T-helper 2 cell (primary cell): ENCODE measurements around the gene NLRP9.

Source experiments
- DNase-seq, 5 experiments: peaks; one replicate each; pipeline versions ENCODE4 v3.0.0 to v3.0.0-alpha.2; 2012 to 2022

The NLRP9 gene

DNA sequence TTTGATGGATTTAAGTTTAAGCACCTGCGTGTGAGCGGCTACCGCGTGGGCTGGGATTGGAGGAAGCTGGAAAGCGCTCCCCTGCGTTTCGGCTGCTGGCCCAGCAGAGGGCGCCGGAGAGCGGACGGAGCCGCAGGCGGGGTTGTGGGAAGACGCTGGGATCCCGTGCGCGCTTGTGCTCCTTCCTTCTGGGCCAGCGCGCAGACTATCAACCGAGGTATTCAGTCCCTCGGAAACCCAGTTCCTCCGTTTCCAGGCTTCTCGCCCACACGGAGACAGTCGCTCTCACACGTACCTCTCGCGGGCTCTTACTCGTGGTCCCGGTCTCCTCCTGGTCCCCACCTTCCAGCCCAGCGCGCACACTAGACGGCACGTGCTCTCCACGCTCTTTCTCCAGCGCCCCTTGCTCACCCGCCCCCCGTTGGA is 34.4 kb downstream of the NLRP9 start:
- DNase-seq: peak in 3 of 5 experiments; percentile 19 to 32 (median 30)

DNA sequence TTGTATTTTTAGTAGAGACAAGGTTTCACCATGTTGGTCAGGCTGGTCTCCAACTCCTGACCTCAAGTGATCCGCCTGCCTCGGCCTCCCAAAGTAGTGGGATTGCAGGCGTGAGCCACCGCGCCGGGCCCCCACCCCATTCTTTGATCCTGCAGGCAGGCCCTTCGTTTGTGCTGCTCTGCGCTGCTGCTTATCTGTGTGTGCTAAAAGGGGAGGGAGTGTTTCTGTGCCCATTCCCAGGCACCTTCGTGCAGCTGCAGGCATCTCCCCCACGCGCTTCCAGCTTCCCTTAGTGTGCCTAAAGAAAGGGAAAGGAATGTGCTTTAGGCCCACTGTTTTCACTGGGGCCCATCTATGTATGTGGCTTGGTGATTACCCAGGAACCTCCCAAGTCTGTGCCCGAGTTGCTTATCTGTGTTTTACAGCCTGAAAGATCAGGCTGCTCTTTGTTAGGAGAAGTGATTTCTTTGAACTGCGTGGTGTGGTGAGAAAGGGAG is 36.0 kb downstream of the NLRP9 start:
- no peak for DNase-seq

DNA sequence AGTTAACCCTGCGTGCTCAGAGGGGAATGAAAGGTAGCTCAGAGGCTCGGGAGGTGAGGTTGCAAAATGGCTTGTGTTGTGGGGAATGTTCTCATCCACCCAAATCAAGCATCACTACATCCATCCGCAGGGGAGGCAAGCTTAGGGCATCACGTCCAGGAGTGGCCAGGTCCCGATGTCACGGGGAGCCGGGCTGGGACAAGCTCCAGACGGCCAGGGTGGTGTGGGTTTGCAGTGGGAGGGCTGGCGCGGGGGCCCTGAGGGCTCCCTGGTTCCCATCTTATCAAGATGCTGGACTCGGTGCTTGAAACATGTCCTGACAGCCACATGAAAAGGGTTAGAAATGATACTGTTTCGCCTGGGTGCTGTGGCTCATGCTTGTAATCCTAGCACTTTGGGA is 37.4 kb downstream of the NLRP9 start:
- no peak for DNase-seq

DNA sequence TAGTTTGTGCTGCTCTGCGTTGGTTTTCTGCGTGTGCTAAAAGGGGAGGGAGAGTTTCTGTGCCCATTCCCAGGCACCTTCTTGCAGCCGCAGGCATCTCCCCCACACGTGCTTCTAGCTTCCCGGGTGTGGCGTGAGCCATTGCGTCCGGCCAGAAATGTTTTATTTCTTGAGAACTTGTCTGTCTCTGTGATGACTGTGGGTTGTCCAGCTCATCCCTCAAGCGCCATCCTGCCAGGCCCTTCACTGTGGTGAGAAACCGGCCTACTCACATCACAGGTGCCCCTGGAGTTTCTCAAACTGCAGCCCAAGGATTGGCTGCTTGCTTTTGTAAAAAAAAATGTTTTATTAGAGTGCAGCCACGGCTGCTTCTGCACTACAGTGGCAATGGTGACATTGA is 39.0 kb downstream of the NLRP9 start:
- no peak for DNase-seq

DNA sequence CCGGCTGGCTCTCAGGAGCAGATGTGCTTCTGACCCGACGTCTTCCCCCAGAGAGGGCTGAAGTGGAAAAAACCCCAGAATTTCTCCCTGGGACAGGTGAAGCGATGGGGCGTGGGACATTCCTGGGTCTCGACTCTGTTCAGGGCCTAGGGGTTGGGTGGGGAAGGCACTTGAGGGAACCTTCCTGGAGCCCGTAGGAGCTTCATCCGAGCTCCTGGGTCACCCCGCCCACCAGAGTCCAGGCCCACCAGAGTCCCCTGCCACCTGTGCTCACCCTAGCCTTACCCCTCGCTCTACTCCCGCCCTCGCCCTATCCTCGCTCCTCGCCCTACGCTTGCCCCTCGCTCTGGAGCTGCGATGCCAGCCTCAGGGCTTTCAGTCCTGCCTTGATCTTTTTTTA is 39.9 kb downstream of the NLRP9 start:
- DNase-seq: no peak

DNA sequence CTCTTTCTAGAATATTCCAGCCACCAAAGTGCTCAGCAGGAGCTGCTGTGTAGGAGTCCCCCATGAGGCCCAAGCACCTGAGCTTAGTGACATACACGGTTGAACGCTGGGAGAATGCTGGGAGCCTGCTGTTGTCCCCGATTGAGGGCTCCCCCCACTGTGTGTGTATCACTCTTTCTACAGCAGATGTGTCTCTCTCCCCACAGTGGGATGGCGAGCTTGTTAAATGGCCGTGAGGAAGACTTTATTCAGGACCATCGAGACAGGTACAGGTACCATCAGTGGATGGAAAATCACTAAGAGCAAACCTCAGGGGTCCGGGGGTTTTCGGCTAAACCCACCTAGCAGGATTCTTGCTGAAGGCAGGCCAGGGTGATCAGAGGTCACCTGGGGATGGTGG is 40.5 kb downstream of the NLRP9 start:
- DNase-seq: no peak

DNA sequence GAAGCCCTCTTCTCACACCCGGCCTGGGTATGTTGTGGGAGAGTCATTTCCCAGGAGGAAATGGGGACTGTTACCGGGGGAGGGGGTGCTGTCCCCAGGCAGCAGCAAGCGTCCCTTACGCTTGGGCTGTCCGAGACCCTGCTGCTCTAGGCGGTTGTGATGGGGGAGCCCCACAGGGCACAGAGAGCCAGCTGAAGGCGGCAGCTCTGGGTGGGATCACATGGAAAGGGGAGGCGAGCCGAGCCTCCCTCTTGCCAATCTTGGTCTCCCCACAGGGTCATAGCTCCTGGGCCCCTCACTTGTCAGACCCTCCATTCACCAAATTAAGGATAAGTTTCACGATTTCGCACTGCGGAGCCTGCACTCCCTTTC is 41.1 kb downstream of the NLRP9 start:
- no peak for DNase-seq

DNA sequence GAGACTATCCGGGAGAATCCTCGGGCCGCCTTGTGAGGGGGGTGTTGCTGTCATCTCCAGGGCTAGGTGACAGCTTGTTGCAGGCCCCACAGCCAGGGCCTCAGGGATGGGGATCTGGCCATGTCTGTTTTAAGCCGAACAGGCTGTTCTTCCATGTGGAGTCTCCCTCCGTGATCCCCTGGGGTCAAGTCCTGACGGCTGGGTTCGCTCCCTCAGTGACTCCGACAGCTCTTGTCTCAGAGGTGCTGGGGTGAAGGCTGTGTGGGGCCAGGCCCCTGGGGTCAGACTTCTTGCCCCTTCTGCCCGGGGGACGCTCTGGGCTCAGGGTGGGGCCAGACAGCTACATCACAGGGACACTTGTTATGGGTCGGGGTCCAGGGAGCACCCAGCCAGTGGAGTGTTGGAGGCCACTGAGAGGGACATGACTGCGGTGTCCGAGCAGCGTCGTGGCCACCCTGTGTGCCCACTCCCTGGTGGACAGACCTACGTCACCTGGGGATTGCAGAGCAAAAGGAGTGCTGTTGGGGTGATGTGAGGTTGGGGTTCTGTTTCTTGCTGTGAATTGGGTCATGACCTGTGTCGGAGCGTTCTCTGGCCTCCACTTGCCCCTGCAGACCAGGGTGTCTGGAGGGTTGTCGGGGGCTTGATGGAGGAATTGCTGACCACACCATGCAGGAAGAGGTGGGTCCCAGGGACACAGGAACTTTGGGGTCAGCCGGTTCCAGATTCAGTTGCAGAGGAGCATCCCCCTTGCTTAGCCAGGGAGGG is 41.7 kb downstream of the NLRP9 start:
- DNase-seq: no peak

DNA sequence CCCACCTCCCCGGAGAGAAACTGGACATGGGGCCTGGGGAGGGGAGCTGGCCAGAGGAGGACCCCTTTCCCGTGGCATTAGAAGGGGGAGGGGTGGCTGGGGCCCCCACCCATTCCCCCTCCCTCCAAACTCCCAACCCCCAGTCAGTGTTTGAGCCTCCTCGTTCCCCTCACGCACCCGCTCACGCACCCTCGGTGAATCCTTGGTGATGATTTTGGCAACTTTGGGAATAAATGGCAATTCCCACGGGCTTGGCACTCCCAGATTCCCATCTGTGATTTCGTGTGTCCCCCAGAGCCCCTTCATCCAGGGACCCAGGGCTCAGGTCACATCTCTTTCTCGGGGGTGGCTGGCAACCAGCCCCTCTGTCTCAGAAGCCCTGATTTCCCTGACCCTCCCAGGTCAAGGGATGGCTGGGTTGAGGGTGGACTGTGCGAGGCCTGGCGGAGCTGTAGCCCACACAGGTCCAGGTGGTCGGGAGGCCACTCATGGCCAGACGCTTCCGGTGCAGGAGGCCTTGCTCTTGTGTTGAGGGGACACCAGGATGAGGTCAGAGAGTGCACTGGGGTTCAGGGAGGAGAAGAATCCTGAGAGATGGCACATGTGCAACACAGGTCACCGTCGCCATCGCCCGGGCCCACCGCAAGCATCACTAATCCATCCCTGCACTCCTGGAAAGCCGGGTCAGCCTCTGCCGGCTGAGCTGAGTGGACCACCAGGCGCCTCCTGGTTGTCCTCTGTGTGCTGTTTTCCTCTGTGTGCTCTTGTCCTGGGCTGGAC is 42.5 kb downstream of the NLRP9 start:
- DNase-seq: no peak

DNA sequence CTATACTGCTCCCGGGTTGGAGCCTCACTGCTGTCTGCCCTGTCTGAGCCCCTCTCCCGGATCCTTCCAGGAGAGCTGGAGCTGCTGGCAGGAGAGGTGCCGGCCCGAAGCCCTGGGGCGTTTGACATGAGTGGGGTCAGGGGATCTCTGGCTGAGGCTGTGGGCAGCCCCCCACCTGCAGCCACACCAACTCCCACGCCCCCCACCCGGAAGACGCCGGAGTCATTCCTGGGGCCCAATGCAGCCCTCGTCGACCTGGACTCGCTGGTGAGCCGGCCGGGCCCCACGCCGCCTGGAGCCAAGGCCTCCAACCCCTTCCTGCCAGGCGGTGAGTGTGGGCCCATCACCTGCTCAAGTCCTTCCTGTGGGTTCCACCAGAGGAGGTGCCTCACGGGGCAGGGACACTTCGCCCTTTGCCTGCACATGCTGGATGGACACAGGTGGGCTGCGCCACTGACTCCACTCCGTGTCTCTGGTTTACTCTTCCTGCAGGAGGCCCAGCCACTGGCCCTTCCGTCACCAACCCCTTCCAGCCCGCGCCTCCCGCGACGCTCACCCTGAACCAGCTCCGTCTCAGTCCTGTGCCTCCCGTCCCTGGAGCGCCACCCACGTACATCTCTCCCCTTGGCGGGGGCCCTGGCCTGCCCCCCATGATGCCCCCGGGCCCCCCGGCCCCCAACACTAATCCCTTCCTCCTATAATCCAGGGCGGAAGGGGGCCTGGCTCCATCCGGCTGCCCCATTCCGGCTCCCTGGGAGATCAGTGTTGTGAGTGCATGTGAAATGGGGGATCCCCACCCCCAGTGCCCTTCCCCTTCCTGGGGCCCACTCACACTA is 43.3 kb downstream of the NLRP9 start:
- no peak for DNase-seq

DNA sequence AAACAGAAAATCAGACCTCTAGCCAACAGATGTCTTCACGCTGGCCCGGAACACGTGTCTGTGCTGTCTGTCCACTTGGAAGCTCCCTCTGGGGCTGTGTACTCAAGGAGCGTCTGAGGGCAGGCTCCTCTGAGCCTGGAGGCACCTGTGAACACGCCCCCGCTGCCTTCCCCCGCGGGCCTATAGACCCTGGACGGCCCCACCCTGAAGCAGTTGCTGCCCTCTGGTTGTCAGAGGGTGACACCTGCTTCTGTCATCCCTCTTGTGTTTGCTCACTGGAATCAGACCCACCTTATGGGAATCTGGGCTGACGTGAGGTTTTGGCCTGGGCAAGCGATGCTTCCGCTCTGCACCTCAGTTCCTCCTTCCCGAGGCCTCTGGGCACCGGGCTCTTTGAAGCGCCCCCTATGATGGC is 44.0 kb downstream of the NLRP9 start:
- DNase-seq: no peak

DNA sequence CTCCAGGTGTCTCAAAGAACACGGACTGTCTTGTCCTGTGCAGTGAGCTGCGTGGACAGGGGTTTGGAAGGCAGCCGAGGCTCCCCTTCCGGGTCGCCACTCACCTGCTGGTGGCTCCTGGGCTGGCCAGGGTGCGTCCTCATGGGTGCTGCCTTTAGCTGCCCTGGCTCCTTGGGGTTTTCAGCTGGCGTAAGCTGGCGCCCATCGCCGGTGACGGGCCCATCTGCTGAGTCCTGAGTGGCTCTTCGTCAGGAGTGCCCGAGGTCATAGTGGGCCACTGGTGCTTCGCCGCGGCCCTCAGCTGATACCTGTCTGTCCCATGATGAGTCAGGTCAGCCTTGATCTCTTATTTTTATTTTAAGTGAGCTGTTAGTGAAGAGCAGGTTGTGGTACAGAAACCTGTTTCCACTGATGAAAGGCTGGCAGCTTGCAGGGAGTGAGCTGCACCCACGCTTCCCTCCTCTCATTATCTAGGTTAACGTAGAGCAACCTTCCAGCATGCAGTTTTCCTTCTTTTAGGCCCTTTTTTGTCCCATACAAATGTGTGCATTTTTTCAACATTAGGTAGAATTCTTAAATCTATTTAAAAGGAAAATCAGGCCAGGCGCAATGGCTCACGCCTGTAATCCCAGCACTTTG is 44.7 kb downstream of the NLRP9 start:
- DNase-seq: no peak

DNA sequence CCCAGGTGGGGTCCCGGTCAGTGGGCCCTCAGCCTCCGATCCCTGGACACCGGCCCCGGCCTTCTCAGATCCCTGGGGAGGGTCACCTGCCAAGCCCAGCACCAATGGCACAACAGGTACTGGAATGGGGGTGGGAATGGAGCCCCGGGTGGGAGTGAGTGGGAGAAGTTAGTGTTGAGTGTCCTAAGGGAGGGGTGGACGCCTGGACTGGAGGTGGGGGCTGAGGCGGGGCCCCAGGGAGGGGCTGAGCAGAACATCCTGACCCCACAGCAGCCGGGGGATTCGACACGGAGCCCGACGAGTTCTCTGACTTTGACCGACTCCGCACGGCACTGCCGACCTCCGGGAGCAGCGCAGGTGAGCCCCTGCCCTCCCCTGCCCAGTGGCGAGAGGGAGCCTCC is 45.5 kb downstream of the NLRP9 start:
- no peak for DNase-seq

DNA sequence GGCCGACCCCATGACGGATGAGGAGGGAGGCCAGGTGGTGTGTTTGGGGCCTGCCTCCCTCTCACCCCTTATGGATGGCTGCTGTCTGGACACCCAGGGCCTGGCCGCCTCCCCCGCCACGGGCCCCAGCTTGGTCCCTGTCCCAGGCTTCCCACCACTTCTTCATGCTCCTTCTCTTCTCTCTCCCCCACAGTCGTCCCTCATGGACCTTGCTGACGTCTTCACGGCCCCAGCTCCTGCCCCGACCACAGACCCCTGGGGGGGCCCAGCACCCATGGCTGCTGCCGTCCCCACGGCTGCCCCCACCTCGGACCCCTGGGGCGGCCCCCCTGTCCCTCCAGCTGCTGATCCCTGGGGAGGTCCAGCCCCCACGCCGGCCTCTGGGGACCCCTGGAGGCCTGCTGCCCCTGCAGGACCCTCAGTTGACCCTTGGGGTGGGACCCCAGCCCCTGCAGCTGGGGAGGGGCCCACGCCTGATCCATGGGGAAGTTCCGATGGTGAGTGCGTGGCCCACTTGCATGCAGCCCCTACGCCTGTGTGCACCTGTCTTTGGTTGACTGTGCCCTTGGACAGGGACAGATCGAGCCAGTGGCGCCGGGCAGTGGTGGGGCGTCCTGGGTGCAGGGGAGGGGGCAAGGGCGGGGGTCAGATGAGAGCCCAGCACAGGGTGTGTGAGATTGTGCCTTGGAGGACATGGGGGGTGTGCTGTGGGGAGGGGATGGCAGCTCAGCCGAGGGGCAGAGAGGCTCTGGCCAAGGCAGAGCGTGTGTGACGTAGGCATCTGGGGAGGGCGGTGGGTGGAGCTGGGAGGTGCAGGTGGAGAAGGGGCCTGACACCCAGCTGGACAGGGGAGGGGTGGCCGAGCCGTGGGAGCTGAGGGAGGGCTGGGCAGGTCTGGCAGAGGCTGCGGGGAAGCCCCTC is 46.4 kb downstream of the NLRP9 start:
- DNase-seq: no peak

DNA sequence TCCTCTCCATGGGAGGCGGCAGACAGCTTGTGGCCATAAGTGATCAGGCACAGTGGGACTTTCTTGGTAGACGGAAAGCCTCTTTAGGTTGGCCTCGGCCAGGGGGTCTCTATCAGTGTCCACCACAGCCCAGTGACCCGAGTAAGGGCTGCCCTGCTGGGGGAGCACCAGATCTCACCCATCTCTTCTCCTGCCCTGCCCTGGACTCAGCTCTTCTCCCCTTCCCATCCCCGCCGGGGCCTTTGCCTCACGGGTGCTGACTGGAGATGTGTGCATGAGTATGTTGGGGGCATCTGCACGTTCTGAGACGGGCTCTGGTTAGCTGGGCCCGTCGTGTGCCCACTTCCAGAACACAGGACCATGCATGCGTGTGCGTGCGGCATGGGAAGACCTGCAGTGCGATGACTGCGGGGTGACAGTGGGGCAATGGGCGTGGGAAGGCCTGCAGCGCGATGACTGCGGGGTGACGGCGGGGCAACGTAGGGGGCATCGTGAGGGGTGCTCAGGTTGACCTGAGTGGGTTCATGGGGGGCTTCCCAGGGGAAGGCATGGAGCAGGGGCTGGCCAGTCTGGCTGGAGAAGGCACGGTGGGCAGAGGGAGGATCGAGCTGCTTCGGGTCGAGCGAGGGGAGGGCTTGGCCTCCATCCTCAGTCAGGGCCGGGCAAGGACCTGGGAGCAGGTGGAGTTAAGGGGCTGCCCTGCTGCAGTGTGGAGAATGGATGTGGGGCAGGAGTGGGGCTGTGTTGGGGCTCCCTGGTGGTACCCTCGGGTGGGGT is 47.2 kb downstream of the NLRP9 start:
- no peak for DNase-seq

DNA sequence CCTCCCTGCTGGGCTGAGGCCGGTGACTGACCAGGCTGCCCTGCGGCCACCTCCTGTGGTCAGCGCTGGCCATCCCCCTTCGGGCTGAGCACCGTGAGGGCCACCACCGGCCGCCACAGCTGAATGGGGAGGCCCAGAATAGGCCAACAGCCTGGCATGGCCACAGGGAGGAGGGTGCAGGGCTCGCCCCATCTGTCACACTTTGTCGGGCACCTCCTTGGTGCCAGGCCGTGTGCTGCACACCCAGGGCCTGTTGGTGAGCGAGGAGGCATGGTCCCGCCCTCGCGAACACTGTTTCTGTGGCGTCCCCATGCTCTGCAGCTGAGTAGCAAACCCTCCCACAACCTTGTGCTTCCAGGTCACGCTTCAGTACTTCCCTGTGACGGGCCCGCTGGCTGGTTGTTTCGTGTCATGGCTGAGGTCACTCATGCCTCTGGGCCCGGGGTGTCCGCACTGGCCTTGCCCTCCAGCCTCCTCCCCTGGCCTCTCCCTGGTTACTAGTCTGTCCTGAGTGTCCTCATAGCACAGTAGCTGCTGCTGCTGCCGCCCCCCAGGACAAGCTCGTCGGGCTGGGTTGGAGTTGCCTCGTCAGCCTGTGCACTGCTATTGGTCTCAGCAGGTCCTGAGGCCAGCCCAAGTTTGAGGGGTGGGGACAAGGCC is 48.0 kb downstream of the NLRP9 start:
- DNase-seq: no peak

DNA sequence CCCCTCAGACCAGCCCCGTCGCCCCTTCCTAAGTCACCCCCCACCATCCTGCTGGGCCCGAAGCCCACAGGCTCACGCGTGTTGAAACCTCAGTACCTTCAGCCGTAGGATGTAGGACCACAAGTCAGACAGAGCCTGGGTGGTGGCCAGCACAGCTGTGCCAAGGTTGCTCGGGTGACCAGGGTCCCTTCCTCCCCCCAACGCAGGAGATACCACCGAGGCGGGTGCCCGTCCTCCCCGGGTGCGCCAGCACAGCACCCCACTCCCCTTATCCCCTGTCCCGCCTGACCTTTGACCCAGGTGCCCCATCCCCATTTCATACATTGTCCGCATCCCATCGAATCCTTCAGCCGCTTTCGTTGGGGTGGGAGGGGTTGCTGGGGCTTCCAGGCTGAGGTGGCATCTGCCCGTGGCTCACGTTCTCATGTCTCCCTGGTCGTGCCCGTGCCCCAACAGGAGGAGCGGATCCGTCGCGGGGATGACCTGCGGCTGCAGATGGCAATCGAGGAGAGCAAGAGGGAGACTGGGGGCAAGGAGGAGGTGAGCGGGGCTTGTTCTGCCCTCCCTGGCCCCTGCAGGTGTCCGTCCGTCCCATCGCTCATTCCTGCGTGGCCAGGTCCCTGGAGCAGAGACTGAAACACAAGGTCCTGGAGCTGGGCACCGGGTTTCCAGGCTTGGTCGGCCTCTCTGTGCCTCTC is 48.6 kb downstream of the NLRP9 start:
- no peak for DNase-seq

DNA sequence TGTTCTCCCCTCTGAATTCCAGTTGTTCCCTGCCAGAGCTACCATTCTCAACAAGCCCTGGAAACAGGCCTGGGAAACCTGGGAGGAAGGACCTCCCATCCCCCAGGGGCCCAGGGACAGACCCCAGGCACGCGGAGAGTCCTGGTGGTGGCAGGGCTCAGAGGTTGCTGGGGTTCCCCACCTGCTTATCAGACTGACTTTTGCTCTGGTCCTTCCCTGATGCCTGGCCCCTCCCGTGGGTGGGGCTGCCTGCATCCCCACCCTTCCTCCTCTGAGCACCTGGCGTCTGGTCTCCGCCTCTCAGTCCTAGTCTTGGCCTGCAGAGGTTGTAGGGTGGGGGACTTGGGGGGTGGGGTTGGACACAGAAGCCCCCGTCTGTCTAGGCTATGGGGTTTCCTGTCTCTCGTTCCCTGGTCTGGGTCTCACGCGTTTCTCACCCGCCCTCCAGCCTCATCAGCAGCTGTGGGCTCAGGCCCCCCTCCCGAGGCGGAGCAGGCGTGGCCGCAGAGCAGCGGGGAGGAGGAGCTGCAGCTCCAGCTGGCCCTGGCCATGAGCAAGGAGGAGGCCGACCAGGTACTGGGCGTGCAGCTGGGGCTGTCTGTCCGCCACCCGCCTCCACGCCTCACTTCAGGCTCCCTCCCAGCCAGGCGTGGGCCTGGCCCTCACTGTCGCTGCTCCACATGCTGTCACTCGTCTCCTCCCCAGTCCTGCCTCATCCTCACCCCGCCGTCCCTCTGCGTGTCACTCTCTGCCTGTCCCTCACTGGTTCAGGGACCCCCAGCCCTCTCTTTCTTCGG is 49.6 kb downstream of the NLRP9 start:
- no peak for DNase-seq
